SU-DHL-6 (cell line): ENCODE results near the gene GRIN2D.

Experiments
- H2AFZ ChIP-seq: fragments of 200-600 bp; sonication (generic); 2 replicates; pipeline ENCODE4 v1.6.1; 2014; ENCODE audit warnings: low read depth, mild to moderate bottlenecking, moderate library complexity, mixed read lengths, antibody characterized with exemption, low read length; ENCODE audit not compliant: severe bottlenecking
- H3F3A ChIP-seq: fragments of 200-600 bp; shearing (Covaris generic); 2 replicates; pipeline ENCODE4 v1.6.0; 2016; ENCODE audit warnings: antibody characterized with exemption, mild to moderate bottlenecking; ENCODE audit not compliant: insufficient read depth
- H3K27ac ChIP-seq: fragments of 200-600 bp; sonication (generic); 2 replicates; pipeline ENCODE4 v1.5.1; 2016; ENCODE audit warnings: low read depth, mild to moderate bottlenecking, low read length, moderate library complexity, mixed read lengths
- H3K27me3 ChIP-seq: fragments of 200-600 bp; sonication (generic), shearing (Covaris generic); 2 replicates; pipeline ENCODE4 v1.6.0; 2014; ENCODE audit warnings: mild to moderate bottlenecking, low read length
- H3K36me3 ChIP-seq: fragments of 200-600 bp; sonication (generic); 2 replicates; pipeline ENCODE4 v1.6.1; 2014; ENCODE audit warnings: mild to moderate bottlenecking, low read length, mixed read lengths
- H3K4me2 ChIP-seq: fragments of 300-600, 200-600 bp; shearing (Covaris generic), sonication (generic); 2 replicates; pipeline ENCODE4 v1.6.0; 2014; ENCODE audit warnings: low read length, low read depth, mild to moderate bottlenecking; ENCODE audit not compliant: poor library complexity, severe bottlenecking
- H3K4me3 ChIP-seq: fragments of 200-600 bp; sonication (generic); 2 replicates; pipeline ENCODE4 v1.5.1; 2014; ENCODE audit warnings: antibody characterized with exemption, low read length, mild to moderate bottlenecking, mixed read lengths; ENCODE audit not compliant: insufficient read depth, poor library complexity, severe bottlenecking
- H3K79me2 ChIP-seq: fragments of 200-600 bp; sonication (generic); 2 replicates; pipeline ENCODE4 v1.6.1; 2014; ENCODE audit warnings: mild to moderate bottlenecking, low read length, moderate library complexity; ENCODE audit not compliant: insufficient read depth
- H3K9ac ChIP-seq: fragments of 200-600 bp; sonication (generic); 2 replicates; pipeline ENCODE4 v1.7.0; 2014; ENCODE audit warnings: mild to moderate bottlenecking, low read length
- H3K9me2 ChIP-seq: fragments of 200-600 bp; sonication (generic); replicated peaks from 2 replicates; pipeline ENCODE4 v1.6.1; 2014; ENCODE audit warnings: low read length; ENCODE audit not compliant: insufficient read depth
- H3K9me3 ChIP-seq: fragments of 200-600 bp; sonication (generic); 2 replicates; pipeline ENCODE4 v1.6.1; 2014; ENCODE audit warnings: low read length, mixed read lengths; ENCODE audit not compliant: insufficient read depth
- H4K20me1 ChIP-seq: fragments of 200-600 bp; sonication (generic); 2 replicates; pipeline ENCODE4 v1.6.1; 2014; ENCODE audit warnings: low read depth, mild to moderate bottlenecking, antibody characterized with exemption, low read length, moderate library complexity, mixed read lengths
- EZH2phosphoT487 ChIP-seq: fragments of 200-600 bp; sonication (generic), shearing (Covaris generic); conservative IDR thresholded peaks from 2 replicates; pipeline ENCODE4 v1.6.1; 2018; ENCODE audit warnings: mild to moderate bottlenecking, antibody characterized with exemption, low read length, moderate library complexity, mixed read lengths
- TF ChIP-seq, protein P1 (sequence below): fragments of 200-600 bp; sonication (generic); IDR thresholded peaks from one replicate; pipeline ENCODE4 v1.5.1; 2017; ENCODE audit warnings: antibody characterized with exemption, mild to moderate bottlenecking, low read length, moderate library complexity; ENCODE audit not compliant: insufficient read depth, poor library complexity, severe bottlenecking

The GRIN2D gene

DNA sequence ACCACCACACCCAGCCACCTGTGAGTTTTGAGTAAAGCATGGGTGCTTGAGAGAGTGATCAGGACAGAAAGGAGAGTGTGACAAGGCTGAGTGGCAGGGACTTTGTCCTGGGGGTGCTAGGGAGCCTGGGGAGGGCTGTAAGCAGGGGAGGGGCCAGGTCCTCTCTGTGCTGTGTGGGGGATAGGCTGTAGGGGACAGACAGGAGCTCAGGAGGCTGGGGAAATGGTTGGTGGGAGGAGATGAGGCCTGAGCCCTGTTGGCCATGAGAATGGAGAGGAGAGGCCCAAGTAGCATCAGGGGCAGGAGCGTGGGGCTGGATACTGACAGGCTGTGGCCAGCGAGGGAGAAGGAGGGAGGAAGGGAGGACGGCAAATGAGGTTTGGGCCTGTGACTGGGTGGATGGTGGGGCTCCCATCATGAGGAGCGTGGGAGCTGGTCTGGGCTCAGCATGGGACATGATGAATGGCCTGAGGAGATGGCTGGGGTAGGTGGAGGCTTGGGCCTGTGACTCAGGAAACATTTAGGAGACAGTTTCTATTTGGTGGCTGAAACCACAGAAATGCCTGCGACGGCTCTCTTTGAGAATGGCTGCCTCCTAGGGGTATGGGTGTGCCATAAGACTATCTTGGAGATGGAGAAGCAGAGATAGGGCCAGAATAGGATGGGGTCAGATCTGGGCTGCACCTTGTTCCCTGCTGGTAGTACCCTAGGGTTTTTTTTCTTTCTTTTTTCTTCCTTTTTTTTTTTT is 25.0 kb downstream of the GRIN2D start:
- H3F3A ChIP-seq, result no peaks in the 10 kb centered on the region
- peak overlapping the region; percentile 49 for H3K4me2 ChIP-seq
- peak overlapping the region; percentile 98 for H2AFZ ChIP-seq
- no peaks in the 10 kb centered on the region for H3K36me3 ChIP-seq
- H3K27ac ChIP-seq, result no peak overlapping the region
- TF ChIP-seq EZH2phosphoT487, result no peak
- TF ChIP-seq, protein P1, sequence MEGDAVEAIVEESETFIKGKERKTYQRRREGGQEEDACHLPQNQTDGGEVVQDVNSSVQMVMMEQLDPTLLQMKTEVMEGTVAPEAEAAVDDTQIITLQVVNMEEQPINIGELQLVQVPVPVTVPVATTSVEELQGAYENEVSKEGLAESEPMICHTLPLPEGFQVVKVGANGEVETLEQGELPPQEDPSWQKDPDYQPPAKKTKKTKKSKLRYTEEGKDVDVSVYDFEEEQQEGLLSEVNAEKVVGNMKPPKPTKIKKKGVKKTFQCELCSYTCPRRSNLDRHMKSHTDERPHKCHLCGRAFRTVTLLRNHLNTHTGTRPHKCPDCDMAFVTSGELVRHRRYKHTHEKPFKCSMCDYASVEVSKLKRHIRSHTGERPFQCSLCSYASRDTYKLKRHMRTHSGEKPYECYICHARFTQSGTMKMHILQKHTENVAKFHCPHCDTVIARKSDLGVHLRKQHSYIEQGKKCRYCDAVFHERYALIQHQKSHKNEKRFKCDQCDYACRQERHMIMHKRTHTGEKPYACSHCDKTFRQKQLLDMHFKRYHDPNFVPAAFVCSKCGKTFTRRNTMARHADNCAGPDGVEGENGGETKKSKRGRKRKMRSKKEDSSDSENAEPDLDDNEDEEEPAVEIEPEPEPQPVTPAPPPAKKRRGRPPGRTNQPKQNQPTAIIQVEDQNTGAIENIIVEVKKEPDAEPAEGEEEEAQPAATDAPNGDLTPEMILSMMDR, result no peak
- H3K27me3 ChIP-seq, result no peaks in the 10 kb centered on the region
- H4K20me1 ChIP-seq, result no peaks in the 10 kb centered on the region
- no peaks in the 10 kb centered on the region for H3K79me2 ChIP-seq
- no peaks in the 10 kb centered on the region for H3K9me3 ChIP-seq
- peak overlapping the region; percentile 42; the same call in 1 of the 2 replicates for H3K9ac ChIP-seq
- H3K4me3 ChIP-seq, result no peak overlapping the region
- no peaks in the 10 kb centered on the region for H3K9me2 ChIP-seq

- H4K20me1 ChIP-seq, result no peaks in the 10 kb centered on the region
- H3K27me3 ChIP-seq, result no peaks in the 10 kb centered on the region
- H3K79me2 ChIP-seq, result no peaks in the 10 kb centered on the region
- peak overlapping the region; percentile 98 for H2AFZ ChIP-seq
- TF ChIP-seq, protein P1, result no peak
- TF ChIP-seq EZH2phosphoT487, result no peak
- H3K9ac ChIP-seq, result peak overlapping the region; percentile 42; the same call in 1 of the 2 replicates
- H3K4me2 ChIP-seq, result peak overlapping the region; percentile 49
- no peaks in the 10 kb centered on the region for H3F3A ChIP-seq
- H3K27ac ChIP-seq, result no peak overlapping the region
- peak overlapping the region; percentile 48 for H3K4me3 ChIP-seq
- H3K9me3 ChIP-seq, result no peaks in the 10 kb centered on the region
- H3K9me2 ChIP-seq, result no peaks in the 10 kb centered on the region
- no peaks in the 10 kb centered on the region for H3K36me3 ChIP-seq
Measured at GRCh38 chr19:48419158-48419920, 25.9 kb downstream of the GRIN2D start.

DNA sequence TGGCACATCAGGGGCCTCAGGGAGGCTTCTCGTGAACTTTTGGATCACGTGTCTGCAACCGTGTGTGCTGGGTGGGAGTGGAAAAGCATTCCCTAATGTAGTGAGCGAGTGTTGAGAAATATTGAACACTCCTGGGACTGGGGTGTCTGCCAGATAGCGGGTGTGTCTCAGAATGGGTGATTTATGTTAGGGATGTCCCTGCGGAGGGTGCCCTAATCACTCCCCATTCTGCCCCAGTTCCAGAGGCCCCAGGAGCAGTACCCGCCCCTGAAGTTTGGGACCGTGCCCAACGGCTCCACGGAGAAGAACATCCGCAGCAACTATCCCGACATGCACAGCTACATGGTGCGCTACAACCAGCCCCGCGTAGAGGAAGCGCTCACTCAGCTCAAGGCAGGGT is 28.1 kb downstream of the GRIN2D start:
- Histone ChIP-seq H3K79me2 (no peaks in the 10 kb centered on the region), H3K27ac (no peak overlapping the region), H3F3A (no peaks in the 10 kb centered on the region), H3K4me2 (no peak overlapping the region), H3K36me3 (no peaks in the 10 kb centered on the region), H3K27me3 (no peaks in the 10 kb centered on the region), H2AFZ (no peak overlapping the region), H4K20me1 (no peaks in the 10 kb centered on the region), H3K4me3 (no peak overlapping the region), H3K9ac (no peak overlapping the region), H3K9me3 (no peaks in the 10 kb centered on the region), H3K9me2 (no peaks in the 10 kb centered on the region)
- no peak for TF ChIP-seq EZH2phosphoT487
